GM12873 (cell line): ENCODE results near the gene CAD.
A peak's percentile ranks its signal among the peaks of the same experiment; 100 is the strongest.

Experiments
- CTCF ChIP-seq: IDR thresholded peaks from 2 replicates; pipeline ENCODE4 v1.5.1; 2012; ENCODE audit warnings: low read depth, mild to moderate bottlenecking, moderate library complexity, low read length, control low read depth; ENCODE audit not compliant: insufficient read depth; ENCODE audit errors: missing control alignments

The CAD gene

GRCh38 chr2:27263287-27264252, 46.4 kb downstream of the CAD start:
- no peak for TF ChIP-seq CTCF

DNA sequence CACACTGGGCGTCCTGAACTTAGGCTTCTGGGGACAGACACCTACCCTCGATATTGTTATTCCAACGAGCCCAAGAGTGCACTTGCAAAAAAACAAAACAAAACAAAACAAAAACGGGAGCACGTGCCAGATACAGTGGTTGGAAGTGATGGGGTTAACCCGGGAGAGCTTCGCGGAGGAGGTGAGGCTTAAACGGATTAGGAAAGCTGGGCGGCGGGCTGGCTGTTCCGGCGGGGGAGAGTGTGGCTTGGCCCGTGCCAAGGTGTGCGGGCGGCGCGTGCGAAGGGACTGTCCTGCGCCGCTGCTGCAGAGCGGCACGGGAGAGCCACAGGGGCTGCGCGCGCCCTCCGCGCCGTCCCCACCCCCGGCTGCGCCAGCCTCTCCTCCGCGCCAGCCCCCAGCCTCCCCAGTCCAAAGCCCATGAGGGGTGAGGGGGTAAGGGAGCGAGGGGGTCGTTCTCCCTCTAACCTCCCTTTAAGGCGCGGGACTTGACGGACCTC, 47.1 kb downstream of the CAD start:
- TF ChIP-seq CTCF = no peak

DNA sequence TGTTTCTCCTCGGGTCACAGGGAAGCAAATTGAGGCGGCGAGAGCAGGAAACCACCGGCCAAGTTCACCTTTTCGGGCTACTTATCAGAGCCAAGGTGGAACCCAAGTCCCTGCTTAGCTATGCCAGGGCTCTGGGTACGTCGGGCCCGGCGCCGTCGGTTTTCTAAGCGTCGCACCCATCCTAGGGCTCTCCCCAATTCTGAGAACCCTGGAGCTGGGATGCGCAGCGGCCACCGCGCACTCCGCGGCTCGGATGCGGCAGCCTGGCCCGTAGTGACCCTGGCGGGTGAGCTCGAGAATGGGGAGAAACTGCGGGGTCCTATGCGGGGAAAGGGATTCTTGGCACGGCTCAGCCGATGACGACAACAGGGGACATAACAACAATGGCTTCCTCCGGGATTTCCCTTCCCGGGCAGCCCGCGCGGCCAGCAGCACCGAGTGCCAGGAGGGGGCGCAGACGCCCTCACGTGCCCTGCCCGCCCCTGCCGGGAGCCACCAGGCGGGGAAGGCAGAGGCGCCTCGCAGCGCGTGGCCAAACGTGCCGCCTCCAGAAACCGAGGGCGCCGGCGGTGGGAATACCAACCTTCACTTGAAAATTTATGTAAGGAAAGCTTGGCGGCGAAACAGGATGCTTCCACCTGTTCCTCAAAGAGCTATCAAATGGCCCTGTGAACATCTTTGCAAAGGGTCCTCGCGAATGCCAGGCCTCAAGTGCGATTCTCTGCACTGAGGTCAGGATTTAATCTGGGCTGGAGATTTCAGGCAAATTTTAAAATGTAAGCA, 47.8 kb downstream of the CAD start:
- TF ChIP-seq CTCF = peak; percentile 69

DNA sequence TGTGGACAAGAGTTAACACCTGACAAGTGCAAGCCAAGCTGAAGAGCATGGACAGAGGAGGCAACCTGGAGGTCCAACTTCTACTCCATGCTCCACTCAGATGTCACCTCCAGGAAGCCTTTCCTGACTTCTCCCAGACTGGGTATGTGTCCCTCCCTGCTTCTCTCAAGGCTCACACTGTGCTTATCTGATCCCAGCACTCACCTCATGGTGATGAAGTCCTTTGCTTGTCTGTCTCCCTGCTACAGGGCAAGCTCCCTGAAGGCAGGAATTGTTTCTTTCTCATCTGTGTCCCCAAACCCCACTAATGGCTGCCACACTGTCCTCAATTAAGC, 48.3 kb downstream of the CAD start:
- no peak for TF ChIP-seq CTCF

DNA sequence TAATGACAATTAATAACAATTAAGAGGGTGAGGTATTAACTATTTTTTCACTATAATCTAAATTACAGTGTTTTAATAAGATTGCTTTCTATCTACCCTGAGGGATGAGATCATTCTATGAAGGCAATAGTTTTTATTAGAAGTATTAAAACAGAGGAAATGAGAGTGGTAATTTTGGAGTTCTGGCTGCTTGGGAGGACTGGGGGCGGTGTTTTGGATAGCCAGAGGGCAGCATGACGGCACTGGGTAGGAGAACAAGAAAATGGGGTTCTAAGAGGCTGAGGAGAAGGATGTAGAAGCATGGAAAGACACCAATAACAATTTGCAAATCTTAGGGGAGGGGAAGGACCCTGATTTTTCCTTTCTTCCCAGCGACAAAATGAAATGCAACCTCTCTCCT, 53.0 kb downstream of the CAD start:
- no peak for TF ChIP-seq CTCF

GRCh38 chr2:27270670-27271069, 53.5 kb downstream of the CAD start:
- TF ChIP-seq CTCF = no peak
